ENCODE measurements around the gene VSTM2L.

VSTM2L gene

DNA sequence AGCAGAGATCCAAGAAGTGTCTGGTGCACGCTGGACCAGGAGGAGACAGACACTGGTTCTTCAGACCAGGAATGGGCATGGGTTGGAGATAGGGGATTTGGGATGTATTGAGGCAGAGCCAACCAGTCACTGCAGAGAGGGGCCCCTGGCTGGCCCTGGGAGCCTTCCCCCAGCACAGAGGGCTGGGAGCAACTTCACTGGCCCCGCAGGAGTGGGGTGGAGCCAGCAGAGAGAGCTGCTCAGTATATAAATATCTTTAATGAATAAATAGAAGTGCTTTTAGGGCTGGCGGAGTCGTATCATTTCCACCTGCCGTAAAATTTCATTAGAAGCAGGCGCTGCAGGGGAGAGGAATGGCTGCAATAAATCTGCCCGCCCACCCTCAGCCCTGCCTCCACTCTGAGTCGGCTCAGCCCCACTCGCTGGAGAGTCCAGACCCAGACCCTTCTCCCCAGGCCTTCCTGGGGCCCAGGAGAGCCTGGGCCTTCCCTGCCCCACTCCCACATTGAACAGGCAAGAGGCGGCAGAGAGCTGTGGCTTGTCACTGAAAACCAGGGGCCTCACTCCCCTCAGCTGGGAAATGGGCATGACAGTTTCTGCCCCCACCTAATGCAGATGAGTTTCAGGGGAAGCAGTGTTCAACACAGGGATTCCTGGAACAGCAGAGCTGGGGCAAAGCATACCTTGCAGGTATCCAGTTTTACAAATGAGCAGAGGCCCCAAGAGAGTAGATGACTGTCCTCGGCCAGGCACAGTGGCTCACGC lies 23.9 kb upstream of the VSTM2L start:
- no peak for DNase-seq

DNA sequence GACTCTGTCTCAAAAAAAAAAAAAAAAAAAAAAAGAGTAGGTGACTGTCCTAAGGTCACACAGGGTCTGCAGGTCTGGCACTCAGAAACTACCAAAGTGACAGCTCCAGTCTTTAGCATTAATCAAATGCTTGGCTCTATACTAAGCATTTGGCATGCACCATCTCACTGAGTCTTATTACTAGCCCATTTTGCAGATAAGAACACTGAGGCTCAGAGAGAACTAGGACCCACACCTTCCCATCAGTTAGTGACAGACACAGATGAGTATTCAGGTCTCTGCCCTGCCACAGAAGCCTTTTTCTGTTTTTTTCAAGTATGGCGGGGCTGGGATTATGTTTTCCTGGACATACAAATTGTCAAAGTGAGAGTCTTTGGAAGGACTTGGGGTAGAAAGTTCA lies 23.1 kb upstream of the VSTM2L start:
- DNase-seq: no peak

DNA sequence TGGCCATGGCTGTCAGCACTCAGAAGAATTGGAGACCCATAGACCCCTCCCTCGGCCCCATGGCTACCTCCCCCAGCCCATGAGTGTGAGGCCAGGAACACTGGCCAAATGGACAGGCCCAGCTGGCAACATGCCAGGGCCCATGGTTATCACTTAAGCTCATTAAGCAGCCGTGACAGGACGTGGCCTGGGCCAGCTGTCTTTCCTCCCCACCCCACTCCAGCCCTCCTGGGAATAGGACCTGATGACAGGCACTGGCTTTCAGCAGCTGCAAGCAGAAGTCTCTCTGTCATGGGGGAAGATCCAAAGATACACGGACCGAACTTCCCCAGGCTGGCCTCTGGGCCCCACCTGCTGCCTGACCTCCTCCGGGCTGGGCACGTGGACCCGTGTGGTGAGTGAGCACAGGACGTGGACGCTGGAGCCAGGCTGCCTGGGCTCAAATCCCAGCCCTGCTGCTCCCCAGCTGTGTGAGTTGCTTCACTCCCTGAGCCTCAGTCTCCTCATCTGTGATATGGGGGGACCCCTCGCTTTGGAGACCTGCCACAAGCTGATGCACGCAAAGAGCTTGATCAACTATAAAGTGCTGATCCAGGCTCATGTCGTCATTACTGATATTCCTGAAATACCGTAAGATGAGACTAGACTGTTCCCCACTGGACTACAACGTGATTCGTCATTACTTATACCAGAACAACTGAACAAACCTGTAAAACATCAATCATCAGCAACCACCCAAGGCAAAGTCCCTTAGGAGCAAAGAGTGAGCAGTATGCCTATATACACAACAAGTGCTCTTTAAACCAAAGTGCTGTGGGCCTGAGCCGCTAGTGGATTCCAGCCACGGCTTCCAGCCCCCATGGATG lies 22.0 kb upstream of the VSTM2L start:
- DNase-seq: peak in 1 of 4 experiments; percentile 11

DNA sequence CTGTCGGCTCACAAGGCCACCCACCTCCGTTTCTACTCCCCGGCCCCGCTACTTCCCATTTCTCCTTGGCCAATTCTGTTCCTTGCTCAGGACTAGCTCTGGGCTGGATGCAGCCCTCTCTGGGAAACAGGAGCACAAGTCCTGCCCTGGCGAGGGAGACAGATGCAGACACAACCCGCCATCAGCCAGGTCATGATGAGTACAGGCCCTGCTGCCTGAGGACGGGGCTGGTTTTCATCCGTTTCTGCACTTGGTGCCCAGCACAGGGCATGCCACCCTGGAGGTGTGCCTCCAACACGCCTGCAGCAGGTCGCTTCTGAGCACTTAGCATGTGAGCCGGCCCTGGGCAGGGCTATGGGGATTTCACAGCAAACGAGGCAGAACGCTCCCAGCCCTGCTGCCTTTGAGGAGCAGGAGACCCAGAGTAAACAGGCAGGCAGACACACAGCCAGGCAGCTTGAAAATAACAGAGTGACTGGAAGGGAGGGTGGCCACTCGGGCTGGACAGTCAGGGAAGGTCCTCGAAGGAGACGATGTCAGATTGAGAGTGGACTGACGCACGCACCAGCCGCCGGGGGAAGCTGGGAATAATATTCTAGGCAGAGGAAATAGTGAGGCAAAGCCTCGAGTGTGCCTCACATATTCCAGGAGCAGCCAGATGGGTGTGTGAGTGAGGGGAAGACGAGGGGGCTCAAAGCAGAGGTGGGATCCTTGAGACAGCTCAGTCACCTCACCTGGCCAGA lies 21.2 kb upstream of the VSTM2L start:
- DNase-seq: no peak

DNA sequence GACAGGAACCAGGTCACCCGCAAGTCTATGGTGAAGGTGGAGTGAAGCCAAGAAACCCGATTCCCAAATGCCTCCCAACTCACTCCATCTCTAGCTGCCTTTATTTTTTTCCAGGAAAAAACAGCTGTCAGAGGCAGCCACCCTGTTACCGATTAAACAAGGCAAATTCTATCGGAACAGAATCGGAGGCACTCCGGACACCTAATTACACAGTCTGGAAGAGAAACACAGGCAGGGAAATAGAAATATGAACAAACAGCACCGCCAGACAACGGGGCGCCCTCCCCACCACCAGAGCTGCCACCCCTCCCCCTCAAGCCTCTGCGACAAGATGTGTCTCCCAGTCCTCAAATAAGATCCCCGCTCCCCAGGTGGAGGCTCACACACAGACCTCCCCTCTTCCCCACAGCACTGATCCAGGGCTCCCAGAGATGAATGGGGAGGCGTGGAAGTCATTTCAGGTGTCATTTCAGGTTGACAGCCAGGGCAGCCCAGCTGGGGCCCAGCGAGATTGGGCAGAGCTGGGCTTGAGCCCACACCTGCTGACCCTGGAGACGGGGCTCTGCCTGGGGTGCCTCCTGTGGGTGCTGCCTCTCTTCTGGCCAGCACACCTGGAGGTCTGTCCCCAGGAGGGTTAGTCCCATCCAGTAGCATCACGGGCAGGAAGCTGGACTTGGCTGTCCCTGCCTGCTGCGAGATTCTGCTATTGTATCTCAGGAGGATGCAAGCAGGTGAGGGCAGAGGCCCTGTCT lies 19.8 kb upstream of the VSTM2L start:
- DNase-seq: no peak

DNA sequence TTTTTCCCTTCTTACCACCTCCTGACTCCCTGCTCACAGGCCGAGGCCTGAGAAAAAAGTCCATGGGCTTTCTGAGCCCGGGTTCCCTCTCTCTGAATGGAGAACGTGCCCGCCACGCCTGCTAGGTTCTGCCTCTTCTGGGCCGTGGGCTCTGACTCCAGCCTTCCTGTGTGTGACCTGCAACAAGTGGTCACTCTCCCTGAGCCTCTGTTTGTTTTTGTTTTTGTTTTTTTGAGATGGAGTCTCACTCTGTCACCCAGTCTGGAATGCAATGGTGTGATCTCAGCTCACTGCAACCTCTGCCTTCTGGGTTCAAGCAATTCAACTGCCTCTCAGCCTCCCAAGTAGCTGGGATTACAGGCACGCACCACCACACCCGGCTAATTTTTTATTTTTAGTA lies 17.9 kb upstream of the VSTM2L start:
- no peak for DNase-seq

DNA sequence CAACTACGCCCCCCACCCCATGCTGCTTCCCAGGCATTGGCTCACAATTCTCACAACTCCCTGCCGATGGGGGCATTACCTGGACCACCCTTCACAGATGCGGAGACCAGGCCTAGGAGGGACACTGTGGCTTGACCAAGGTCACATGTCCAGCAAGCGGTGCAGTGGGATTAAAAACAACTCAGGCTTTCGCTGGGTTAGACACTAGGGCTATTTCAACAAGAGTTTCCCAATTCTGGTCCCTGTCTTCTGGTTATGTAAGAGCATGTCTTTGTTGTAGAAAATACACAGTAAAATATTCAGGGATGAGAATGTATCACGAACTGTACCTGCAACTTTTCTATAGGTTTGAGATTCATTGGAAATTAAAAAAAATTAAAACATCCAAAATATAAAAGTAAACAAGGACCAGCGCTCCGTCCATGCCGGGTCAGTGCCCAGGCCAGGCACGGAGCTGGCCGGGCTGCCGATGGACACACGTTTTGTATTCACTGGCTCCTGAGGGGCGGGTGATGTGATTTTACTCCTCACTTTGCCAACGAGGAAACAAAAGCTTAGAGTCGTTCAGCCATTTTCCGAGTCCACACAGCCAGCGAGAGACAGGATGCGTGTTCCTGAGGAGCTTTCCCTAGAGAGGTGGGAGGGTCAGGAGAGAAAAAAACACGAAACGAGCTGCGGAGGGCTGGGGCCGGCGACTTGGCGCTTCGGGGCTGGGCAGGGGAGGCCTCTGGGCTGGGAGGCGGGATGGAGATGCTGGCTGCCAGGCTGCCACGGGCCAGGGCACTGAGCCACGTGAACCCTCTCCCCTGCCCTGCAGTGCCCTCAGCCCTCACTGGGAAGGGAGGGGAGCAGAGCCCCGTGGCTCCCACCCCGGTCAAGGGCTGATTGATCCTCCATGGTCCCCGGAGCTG lies 17.1 kb upstream of the VSTM2L start:
- no peak for DNase-seq

DNA sequence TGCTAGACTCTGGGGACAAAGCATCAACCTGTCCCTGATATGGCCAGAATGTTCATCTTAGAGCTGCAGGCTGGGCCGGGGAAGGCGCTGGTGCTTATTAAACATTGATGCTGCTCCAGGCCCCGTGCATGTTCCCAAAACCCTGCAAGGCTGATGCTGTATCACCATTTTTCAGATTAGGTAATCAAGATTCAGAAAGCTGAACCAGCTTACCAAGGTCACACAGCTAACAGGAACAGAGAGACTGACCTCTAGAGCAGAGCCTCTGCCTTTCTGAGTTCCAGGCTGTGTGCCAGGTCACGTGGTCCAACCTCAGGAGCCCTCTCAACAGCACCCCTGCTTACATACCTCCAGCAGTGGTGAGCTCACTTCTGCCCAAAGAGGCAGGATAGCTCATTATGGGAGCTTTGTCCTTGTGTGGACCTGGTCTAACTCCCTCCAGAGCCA lies 16.1 kb upstream of the VSTM2L start:
- peak in 3 of 4 experiments; percentile 12 to 23 (median 14) for DNase-seq

DNA sequence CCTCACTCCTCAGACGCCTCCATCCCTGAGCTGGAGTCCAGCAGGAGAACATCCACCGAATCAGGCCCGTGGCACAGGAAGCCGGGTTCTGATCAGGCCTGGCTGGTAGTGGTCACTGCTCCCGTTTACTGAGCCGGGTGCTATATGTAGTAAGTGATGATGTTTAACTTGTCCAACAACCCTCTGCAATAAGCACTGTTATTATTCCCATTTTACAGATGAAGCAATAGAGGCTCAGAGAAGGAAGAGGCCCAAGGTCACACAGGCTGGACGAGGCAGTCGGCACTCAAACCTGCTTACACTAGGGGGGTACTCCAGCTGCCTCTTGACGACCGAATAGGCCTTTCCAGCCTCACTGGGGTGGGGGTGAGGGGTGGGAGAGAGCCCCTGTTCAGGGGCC lies 14.3 kb upstream of the VSTM2L start:
- DNase-seq: no peak

DNA sequence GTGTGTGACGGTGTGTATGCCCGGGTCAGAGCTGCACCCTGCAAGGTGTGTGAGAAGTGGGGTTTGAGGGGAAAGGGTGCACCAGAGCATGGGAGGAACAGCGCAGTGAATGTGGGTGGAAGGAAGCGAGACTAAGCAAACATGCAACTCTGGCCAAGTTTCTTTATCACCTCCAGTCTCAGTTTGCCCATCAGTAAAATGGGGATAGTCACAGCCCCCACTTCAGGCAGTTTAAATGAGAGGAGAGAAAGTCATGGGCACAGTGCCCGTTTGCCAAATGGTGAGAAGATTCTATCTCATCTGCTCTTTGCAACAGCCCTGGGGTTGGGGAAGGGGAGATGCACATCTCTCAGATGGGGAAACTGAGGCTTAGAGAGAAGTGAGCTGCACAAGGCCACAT lies 12.8 kb upstream of the VSTM2L start:
- no peak for DNase-seq

DNA sequence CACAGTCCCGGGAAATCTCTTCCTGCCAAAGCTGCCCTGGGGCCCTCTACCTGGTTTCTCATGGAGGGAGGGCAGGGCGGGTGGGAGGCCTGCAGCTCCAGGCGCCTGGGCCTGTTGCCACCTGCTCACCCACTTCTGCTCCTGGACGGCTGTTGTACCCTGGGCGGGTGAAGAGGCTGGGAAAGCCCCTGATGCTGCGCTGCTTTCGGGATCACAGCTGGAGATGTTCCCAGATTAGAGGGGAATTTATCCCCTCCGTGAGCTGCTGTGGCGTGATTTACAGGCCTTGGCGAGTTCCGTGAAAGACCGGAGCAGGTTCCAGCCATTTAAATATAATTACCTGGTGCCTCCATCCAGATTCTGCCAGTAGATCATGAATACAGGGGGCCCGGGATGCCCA lies 12.3 kb upstream of the VSTM2L start:
- DNase-seq: no peak

DNA sequence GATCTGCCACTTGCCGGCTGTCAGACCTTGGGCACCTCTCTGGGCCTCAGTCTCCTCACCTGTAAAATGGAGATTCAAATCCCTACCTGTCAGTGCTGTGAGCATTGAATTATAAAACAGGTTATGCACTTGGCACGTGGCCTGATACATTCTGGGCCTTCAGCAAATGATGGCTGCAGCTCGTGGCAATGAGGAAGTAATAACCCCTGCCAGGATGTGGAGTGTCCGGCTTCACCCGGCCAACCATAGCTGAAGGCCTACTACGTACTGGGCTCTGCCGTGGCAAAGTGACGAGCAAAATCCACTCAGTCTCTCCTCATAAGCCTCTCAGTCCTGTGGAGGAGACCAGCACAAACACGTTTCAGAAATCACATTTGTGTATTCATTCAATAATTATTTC lies 10.9 kb upstream of the VSTM2L start:
- peak in 1 of 4 experiments; percentile 8 for DNase-seq

DNA sequence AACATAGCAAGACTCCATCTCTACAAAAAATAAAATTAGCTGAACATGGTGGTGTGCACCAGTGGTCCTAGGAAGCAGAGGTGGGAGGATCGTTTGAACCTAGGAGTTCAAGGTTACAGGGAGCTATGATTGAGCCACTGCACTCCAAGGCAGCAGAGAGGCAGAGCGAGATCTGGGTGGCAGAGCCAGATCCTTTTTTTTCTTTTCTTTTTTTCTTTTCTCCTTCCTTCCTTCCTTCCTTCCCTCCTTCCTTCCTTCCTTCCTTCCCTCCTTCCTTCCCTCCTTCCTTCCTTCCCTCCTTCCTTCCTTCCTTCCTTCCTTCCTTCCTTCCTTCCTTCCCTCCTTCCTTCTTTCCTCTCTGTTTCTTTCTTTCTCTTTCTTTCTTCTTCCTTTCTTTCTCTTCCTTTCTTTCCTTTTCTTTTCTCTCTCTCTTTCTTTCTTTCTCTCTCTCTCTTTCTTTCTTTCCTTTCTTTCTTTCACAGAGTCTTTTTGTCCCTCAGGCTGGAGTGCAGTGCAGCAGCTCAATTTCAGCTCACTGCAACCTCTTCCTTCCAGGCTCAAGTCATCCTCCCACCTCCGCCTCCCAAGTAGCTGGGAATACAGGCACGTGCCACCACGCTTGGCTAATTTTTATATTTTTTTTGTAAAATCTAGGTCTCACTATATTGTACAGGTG lies 9.2 kb upstream of the VSTM2L start:
- no peak for DNase-seq

DNA sequence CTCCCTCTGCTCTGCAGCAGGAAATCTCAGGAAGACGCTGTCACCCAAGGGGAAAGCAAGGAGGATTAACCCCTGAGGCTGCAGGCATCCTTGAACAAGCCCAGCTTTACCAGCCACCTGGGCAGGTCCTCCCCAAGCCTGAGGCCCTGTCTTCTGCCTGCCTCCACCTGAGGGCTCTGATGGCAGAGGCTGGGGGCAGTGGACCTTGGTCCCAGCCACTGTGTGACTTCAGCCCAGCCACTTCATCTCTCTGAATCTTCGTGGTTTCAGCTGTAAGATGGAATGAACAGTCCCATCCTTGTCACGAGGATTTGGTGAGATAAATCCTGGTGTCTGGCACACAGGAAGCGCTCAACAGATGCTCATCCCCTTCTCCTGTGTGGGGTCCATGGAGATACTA lies 8.5 kb upstream of the VSTM2L start:
- no peak for DNase-seq

DNA sequence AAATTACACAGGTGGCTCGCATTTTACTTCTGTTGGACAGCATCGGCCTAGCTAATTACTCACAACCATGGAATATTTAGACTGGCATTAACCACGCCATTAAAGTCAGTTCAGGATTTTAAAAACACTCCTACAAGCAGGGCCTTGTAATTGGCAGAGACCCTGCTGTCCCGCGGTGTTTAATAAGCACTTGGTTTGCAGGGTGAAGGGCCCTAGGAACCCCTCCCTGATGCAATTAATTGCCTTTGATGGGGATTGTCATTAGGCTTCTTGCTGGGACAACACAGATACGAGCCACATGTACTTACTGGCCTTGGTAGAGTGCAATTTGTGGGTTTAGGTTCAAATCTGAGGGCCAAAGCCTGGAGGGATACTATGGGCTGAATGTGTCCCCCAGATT lies 7.8 kb upstream of the VSTM2L start:
- no peak for DNase-seq

DNA sequence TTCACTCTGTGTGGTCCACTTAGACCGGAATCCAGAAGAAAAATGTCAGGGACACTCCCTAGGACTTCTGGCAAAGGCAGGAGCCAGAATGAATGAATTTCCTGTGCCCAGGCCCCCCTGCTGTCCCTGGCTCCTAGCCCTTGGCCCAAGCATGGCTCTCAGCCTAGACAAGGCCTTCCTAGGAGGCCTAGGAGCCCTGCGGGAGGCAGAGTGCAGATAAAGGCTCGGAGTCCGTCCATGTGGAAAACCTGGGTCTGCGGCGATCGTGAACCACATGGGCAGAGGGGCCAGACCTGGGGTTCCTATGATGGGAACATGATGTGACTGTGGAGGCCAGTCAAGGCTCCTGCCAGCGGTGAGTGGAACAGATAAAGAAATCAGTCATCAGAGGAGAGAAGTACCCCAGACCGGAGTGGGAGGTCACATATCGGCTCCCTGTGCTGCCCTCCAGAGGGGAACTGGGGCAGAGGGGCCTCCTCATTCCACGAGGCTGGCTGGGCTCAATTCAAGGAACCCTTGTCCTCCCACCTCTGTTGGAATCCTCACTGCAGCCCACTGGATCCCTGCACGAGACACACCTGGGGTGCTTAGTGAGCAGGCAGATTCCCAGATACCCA lies 5.9 kb upstream of the VSTM2L start:
- no peak for DNase-seq

DNA sequence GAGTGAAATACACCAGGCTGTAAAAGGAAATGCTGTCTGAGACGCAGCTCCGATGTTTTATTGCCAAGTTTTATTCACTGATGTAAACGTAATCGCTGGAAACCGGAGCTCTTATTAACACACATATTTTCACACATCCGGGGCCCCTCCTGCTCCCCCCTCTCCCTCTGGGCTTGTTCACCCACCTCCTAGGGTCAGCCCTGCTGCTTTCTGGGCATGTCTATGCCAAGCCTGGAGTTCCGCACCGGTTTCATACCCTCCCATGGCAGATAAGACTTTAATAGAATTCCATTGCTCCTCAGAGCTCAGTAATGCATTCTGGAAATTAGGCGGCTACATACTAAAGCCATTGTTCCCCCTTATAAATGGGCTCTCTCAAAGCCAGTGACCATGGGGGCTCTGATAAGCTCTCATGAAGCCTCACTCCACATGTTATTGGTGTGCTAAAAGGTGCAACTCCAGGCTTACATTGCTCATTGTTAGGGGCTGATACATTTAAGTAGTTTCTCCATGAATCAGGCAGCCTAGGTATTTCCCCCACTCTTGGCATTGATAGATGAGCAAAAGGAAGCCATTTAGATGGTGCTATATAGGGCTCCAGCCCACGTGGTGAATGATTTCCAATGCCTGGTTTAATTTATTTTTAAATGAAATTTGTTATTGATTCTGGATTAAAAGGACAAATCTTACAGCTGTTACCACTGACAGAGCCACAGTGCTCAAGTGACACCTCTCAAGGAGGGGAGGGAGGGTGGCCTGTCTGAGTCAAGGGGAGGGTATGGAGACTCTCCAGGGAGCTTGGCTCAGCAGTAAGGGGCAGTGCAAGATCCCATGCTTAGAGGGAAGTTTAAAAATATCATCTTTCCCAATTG lies 4.5 kb upstream of the VSTM2L start:
- no peak for DNase-seq

DNA sequence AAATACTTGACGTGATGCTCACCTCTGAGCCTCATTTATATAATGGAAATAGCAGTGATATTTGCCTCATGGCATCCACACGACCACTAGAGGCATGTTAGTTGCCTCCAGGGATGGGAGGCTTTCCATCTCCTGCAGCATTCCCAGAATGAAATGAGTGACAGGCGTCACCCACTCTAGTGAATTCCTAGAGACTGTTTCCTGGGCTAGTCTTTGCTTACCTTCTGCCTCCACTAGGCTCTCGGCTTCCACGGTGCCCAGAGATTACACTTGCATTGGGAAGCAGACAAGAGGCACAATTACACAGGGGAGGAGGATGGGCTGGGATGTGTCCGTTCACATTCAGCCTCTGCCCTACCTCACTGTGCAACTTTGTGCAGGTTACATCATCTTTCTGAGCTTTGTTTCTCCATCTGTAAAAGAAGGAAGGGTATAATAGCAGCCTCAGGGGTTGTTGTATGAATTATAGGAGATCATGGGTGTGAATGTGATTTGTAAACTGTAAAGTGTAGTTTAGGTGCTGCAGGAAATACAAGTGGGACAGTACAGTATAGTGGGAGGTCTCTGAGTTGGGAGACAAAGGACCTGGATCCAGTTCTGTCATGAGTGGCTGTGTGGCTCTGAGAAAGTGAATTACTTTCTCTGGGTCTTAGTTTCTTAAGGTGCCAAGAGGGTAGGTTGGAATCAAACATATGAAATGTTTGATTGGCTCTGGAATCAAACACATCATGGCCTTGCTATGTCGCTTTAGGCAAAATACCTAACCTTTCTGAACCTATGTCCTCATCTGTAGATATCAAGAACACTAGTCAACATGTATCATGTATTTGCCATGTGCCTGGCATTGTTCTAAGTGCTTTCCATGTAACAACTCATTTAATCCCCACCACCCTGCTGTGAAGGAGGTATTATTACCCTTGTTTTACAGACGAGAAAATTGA lies 3.6 kb upstream of the VSTM2L start:
- no peak for DNase-seq
